DND-41 (cell line): ENCODE data around the gene ECI1.
A peak's percentile ranks its signal among the peaks of the same experiment; 100 is the strongest.

ENCODE experiments used
- ATAC-seq: fragments of 200-7000 bp; cut with Tn5 transposase; 3 replicates; pipeline ENCODE4 v1.9.1; 2021; ENCODE audit warnings: low read depth; ENCODE audit not compliant: insufficient read depth
- DNase-seq: peaks from one replicate; pipeline ENCODE4 v3.0.0-alpha.2; 2020
- H2AFZ ChIP-seq: 2 replicates; pipeline ENCODE4 v1.6.0; 2012; ENCODE audit warnings: low read depth, low read length
- H3K27ac ChIP-seq: 2 replicates; pipeline ENCODE4 v1.5.1; 2012; ENCODE audit warnings: low read length, inconsistent platforms
- H3K27me3 ChIP-seq: fragments of 200-600 bp; sonication (generic); 2 replicates; pipeline ENCODE4 v1.6.0; 2012; ENCODE audit warnings: low read length, mild to moderate bottlenecking, inconsistent platforms; ENCODE audit not compliant: insufficient read depth, poor library complexity
- H3K36me3 ChIP-seq: 2 replicates; pipeline ENCODE4 v1.5.1; 2012; ENCODE audit warnings: low read length, inconsistent platforms; ENCODE audit not compliant: insufficient read depth
- H3K4me1 ChIP-seq: 2 replicates; pipeline ENCODE4 v1.5.1; 2012; ENCODE audit warnings: mild to moderate bottlenecking, low read length; ENCODE audit not compliant: insufficient read depth
- H3K4me2 ChIP-seq: 2 replicates; pipeline ENCODE4 v1.6.0; 2012; ENCODE audit warnings: mild to moderate bottlenecking, moderate library complexity, low read length, inconsistent platforms; ENCODE audit not compliant: insufficient read depth
- H3K4me3 ChIP-seq, 2 experiments: fragments of 200-600 bp in 1 of 2; shearing (Covaris generic) in 1 of 2; 2 replicates each; pipeline ENCODE4 v1.5.1; 2012 to 2016; ENCODE audit warnings: inconsistent platforms in 2 of 2, low read length in 2 of 2, mild to moderate bottlenecking in 2 of 2, low read depth in 1 of 2, moderate library complexity in 1 of 2
- H3K79me2 ChIP-seq: 2 replicates; pipeline ENCODE4 v1.6.0; 2012; ENCODE audit warnings: low read length, inconsistent platforms; ENCODE audit not compliant: insufficient read depth
- H3K9ac ChIP-seq: 2 replicates; pipeline ENCODE4 v1.6.0; 2012; ENCODE audit warnings: low read depth, mild to moderate bottlenecking, inconsistent platforms, low read length, moderate library complexity
- H3K9me3 ChIP-seq: 2 replicates; pipeline ENCODE4 v1.5.1; 2012; ENCODE audit warnings: low read length, moderate library complexity, mild to moderate bottlenecking, inconsistent platforms; ENCODE audit not compliant: insufficient read depth, severe bottlenecking
- H4K20me1 ChIP-seq: 2 replicates; pipeline ENCODE4 v1.6.0; 2012; ENCODE audit warnings: low read length; ENCODE audit not compliant: insufficient read depth
- EZH2 ChIP-seq: IDR thresholded peaks from 3 replicates; pipeline ENCODE4 v1.6.1; 2012; ENCODE audit warnings: borderline replicate concordance, low read depth, mild to moderate bottlenecking, moderate library complexity, low read length, inconsistent platforms; ENCODE audit not compliant: severe bottlenecking
- TF ChIP-seq, protein P1 (sequence below): IDR thresholded peaks from 2 replicates; pipeline ENCODE4 v1.5.1; 2012; ENCODE audit warnings: borderline replicate concordance, low read length, moderate library complexity, mild to moderate bottlenecking; ENCODE audit not compliant: poor library complexity, severe bottlenecking; ENCODE audit errors: extremely low read depth

The ECI1 gene

DNA sequence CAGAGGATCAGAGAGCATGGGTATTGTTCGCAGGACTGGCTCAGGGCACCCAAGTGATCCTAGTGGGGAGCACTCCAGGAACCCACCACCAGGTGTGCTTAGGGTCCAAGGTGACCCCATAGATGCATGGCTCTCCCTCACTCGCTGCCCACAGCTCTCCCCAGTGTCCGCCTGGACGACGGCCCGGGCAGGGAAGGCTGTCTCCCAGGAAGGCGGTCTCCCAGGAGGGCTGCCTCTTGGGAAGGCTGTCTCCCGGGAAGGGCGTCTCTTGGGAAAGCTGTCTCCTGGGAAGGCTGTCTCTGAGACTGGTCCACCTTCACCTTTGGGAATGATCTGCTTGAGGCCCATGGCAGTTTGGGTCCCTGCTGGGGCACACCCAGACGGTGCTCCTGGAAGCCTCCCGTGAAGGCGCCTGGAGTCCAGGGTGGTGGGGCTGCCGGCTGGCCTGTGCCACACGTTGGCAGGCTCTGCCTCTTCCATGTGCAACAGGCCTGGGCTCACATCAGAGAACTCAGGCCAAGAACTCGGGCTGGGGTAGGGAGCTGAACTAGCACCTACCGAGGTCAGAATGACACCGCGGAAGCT, 5.0 kb downstream of the ECI1 start:
- H4K20me1 ChIP-seq = peaks cover 13% of the 10 kb centered on the region
- no peak overlapping the region for H3K9ac ChIP-seq
- no peak overlapping the region for H3K27ac ChIP-seq
- no peak overlapping the region for H3K4me3 ChIP-seq
- TF ChIP-seq, protein P1, sequence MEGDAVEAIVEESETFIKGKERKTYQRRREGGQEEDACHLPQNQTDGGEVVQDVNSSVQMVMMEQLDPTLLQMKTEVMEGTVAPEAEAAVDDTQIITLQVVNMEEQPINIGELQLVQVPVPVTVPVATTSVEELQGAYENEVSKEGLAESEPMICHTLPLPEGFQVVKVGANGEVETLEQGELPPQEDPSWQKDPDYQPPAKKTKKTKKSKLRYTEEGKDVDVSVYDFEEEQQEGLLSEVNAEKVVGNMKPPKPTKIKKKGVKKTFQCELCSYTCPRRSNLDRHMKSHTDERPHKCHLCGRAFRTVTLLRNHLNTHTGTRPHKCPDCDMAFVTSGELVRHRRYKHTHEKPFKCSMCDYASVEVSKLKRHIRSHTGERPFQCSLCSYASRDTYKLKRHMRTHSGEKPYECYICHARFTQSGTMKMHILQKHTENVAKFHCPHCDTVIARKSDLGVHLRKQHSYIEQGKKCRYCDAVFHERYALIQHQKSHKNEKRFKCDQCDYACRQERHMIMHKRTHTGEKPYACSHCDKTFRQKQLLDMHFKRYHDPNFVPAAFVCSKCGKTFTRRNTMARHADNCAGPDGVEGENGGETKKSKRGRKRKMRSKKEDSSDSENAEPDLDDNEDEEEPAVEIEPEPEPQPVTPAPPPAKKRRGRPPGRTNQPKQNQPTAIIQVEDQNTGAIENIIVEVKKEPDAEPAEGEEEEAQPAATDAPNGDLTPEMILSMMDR = no peak
- no peak for TF ChIP-seq EZH2
- H3K36me3 ChIP-seq = peaks cover 68% of the 10 kb centered on the region
- ATAC-seq (no peak), DNase-seq (no peak)
- no peaks in the 10 kb centered on the region for H3K9me3 ChIP-seq
- H3K4me2 ChIP-seq = no peak overlapping the region
- H3K79me2 ChIP-seq = no peaks in the 10 kb centered on the region
- H3K4me1 ChIP-seq = no peaks in the 10 kb centered on the region
- no peaks in the 10 kb centered on the region for H3K27me3 ChIP-seq
- no peak overlapping the region for H2AFZ ChIP-seq

DNA sequence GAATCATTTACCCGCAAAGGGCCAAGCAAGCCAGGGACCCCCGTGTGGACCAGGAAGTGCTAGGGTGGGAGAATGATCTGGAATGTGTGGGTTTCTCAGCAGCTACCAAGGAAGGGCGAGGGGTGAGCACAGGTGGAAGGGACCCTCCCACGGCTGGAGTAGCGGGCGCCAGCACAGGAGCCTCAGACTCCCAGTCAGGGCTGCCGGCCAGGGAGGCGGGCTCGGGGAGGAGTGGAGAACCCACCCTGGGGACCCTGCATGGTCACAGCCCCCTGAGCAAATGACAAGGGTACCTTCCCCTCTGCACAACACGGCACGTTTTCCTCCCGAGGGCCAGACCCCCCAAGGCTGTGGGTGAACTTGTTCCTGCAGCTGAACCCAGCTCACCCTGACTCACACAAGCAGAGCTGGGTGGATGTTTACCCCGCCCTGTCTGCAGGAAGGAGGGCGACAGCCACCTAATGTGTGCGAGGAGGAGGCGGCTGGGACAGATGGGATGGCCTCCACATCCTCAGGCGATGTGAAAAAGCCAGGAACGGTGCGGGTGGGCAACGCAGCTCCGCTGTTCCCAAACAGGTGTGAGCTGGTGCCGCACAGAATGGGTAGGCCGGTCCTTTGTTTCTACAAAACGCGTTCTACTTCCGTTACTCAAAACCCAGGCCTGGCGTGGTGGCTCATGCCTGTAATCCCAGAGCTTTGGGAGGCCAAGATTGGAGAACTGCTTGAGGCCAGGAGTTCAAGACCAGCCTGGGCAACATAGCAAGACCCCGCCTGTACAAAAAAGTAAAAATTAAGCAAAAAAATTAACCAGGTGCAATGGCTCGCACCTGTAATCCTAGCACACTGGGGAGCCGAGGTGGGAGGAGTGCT, 6.2 kb downstream of the ECI1 start:
- Histone ChIP-seq H4K20me1 (peaks cover 13% of the 10 kb centered on the region), H3K9me3 (no peaks in the 10 kb centered on the region), H3K27me3 (no peaks in the 10 kb centered on the region), H3K4me2 (no peak overlapping the region), H2AFZ (no peak overlapping the region), H3K79me2 (no peaks in the 10 kb centered on the region), H3K27ac (no peak overlapping the region), H3K4me1 (no peaks in the 10 kb centered on the region), H3K4me3 (no peak overlapping the region), H3K36me3 (peaks cover 63% of the 10 kb centered on the region), H3K9ac (no peak overlapping the region)
- ATAC-seq (no peak), DNase-seq (no peak)
- TF ChIP-seq, protein P1 = no peak
- TF ChIP-seq EZH2 = no peak

DNA sequence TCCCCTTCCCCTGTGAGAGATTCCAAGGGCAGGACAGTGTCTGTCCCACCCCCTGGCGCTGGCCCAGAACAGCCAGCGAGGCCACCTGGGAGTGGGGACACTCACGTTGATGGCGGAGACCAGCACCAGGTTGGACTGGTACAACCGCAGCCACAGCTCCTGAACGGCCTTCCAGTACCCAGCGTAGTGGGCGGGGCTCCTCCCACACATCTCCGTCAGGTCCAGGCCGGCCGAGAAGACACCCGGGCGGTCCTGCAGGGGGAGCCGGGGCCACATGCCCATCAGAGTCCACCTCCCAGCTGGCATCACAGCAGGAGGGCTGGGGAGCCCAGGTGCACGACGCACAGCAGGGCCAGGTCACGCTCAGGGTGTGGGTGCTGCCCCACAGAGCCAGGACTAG, 7.1 kb downstream of the ECI1 start:
- DNase-seq (no peak), ATAC-seq (peak; percentile 11; the same call in 1 of the 3 replicates)
- Histone ChIP-seq H4K20me1 (peaks cover 13% of the 10 kb centered on the region), H2AFZ (no peak overlapping the region), H3K9me3 (no peaks in the 10 kb centered on the region), H3K4me2 (no peak overlapping the region), H3K79me2 (no peaks in the 10 kb centered on the region), H3K36me3 (peaks cover 69% of the 10 kb centered on the region), H3K27me3 (no peaks in the 10 kb centered on the region), H3K4me1 (no peaks in the 10 kb centered on the region), H3K4me3 (no peak overlapping the region), H3K27ac (no peak overlapping the region), H3K9ac (no peak overlapping the region)
- TF ChIP-seq EZH2 = no peak
- TF ChIP-seq, protein P1 = no peak
